A549 (cell line): ENCODE measurements around the gene SBNO2.

ENCODE experiments used
- EP300 ChIP-seq, 2 experiments: fragments of >200 bp; sonication (Bioruptor Twin); formaldehyde crosslinking; IDR thresholded peaks; 2 replicates in 1 of 2; 3 replicates in 1 of 2; pipeline ENCODE4 v1.6.1; 2016 to 2017
- POLR2A ChIP-seq: IDR thresholded peaks from 2 replicates; pipeline ENCODE4 v1.6.1; 2012; ENCODE audit warnings: mild to moderate bottlenecking, low read length
- TF ChIP-seq, protein P1 (sequence below): fragments of >200 bp; sonication (Bioruptor Twin); formaldehyde crosslinking; IDR thresholded peaks from 3 replicates; pipeline ENCODE4 v1.5.1; 2016

- TF ChIP-seq, protein P1, sequence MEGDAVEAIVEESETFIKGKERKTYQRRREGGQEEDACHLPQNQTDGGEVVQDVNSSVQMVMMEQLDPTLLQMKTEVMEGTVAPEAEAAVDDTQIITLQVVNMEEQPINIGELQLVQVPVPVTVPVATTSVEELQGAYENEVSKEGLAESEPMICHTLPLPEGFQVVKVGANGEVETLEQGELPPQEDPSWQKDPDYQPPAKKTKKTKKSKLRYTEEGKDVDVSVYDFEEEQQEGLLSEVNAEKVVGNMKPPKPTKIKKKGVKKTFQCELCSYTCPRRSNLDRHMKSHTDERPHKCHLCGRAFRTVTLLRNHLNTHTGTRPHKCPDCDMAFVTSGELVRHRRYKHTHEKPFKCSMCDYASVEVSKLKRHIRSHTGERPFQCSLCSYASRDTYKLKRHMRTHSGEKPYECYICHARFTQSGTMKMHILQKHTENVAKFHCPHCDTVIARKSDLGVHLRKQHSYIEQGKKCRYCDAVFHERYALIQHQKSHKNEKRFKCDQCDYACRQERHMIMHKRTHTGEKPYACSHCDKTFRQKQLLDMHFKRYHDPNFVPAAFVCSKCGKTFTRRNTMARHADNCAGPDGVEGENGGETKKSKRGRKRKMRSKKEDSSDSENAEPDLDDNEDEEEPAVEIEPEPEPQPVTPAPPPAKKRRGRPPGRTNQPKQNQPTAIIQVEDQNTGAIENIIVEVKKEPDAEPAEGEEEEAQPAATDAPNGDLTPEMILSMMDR, result no peak
- TF ChIP-seq POLR2A (no peak), EP300 (IDR thresholded peaks at IDR 0.05) (no peak)
Measured at GRCh38 chr19:1144741-1145140, 29.3 kb downstream of the SBNO2 start.
